A673 (cell line): ENCODE results near the gene RTCB. TPM values are rescaled to one million over a fixed set of nuclear protein-coding genes. Genes with fewer than 3 reads are reported as not detected.

Experiments
- BruUV-seq: library from RNA; stranded (reverse); fragments of 400-500 nt; replicated peaks from 2 replicates; lab custom pipeline; 2021; lab: Mats Ljungman, UMichigan
- CTCF ChIA-PET: fragments of 300-600 bp; sonication (Branson Sonifier 250); formaldehyde crosslinking; loops from one replicate; lab custom pipeline; 2022; ENCODE audit warnings: antibody characterized with exemption; lab: Charles Lee
- POLR2A ChIA-PET: fragments of 300-600 bp; sonication (Branson Sonifier 250); formaldehyde crosslinking; loops from one replicate; lab custom pipeline; 2022; ENCODE audit warnings: antibody characterized with exemption; ENCODE audit not compliant: low non-redundant PET; lab: Charles Lee
- DNase-seq: peaks from one replicate; pipeline ENCODE4 v3.0.0-alpha.2; 2015; ENCODE audit warnings: low spot score
- H3K27ac ChIP-seq: fragments of 200-600 bp; sonication (generic); 2 replicates; pipeline ENCODE4 v1.5.1; 2016; ENCODE audit warnings: mixed run types, low read depth, mild to moderate bottlenecking, mixed read lengths, antibody characterized with exemption, low read length; ENCODE audit not compliant: poor library complexity, severe bottlenecking
- H3K27me3 ChIP-seq: fragments of 200-600 bp; sonication (generic); replicated peaks from 2 replicates; pipeline ENCODE4 v1.6.1; 2017; ENCODE audit warnings: mixed run types, low read depth, mild to moderate bottlenecking, mixed read lengths, antibody characterized with exemption, low read length; ENCODE audit not compliant: insufficient read depth, poor library complexity
- H3K36me3 ChIP-seq: fragments of 200-600 bp; sonication (generic); 2 replicates; pipeline ENCODE4 v1.6.1; 2016; ENCODE audit warnings: mixed run types, mild to moderate bottlenecking, mixed read lengths, antibody characterized with exemption, low read length; ENCODE audit not compliant: insufficient read depth, poor library complexity, severe bottlenecking
- H3K4me1 ChIP-seq: fragments of 200-600 bp; sonication (generic); 2 replicates; pipeline ENCODE4 v1.6.1; 2017; ENCODE audit warnings: mixed run types, mild to moderate bottlenecking, mixed read lengths, antibody characterized with exemption, low read length; ENCODE audit not compliant: insufficient read depth, poor library complexity, severe bottlenecking
- H3K4me3 ChIP-seq: fragments of 200-600 bp; sonication (generic); 2 replicates; pipeline ENCODE4 v1.5.1; 2016; ENCODE audit warnings: low read depth, mixed run types, mild to moderate bottlenecking, mixed read lengths, low read length; ENCODE audit not compliant: poor library complexity, severe bottlenecking
- H3K9me3 ChIP-seq: fragments of 200-600 bp; sonication (generic); 2 replicates; pipeline ENCODE4 v1.6.1; 2016; ENCODE audit warnings: mixed run types, low read depth, mild to moderate bottlenecking, mixed read lengths, antibody characterized with exemption, low read length; ENCODE audit not compliant: poor library complexity, severe bottlenecking
- EZH2 ChIP-seq: fragments of 200-600 bp; sonication (generic); IDR thresholded peaks from 2 replicates; pipeline ENCODE4 v1.6.1; 2017; ENCODE audit warnings: borderline replicate concordance, low read depth, mild to moderate bottlenecking, mixed read lengths, antibody characterized with exemption, low read length; ENCODE audit not compliant: poor library complexity, severe bottlenecking
- intact Hi-C: fragments of 100-400 bp; cut with micrococcal nuclease; formaldehyde crosslinking; loops from one replicate; pipeline ENCODE4 v1.10.0; 2022; ENCODE audit not compliant: unreplicated experiment
- total RNA-seq: library from RNA; stranded (reverse); gene quantifications from 2 replicates; pipeline ENCODE4 v1.2.3, GENCODE V29; 2021
- TF ChIP-seq, protein P1 (sequence below): fragments of 300-800, 200-600 bp; sonication (generic); conservative IDR thresholded peaks from 2 replicates; pipeline ENCODE4 v1.5.1; 2017; ENCODE audit warnings: low read depth, mild to moderate bottlenecking, antibody characterized with exemption, low read length, moderate library complexity, mixed read lengths

RTCB gene
- total RNA-seq, 1 experiment from 2014 or later: 123 TPM

GRCh38 chr22:32414191-32414590 lies 2.1 kb upstream of the RTCB start:
- CTCF ChIA-PET: no interaction called here
- Histone ChIP-seq H3K36me3 (no peaks in the 10 kb centered on the region), H3K9me3 (no peaks in the 10 kb centered on the region), H3K4me3 (no peak overlapping the region), H3K27me3 (no peaks in the 10 kb centered on the region), H3K4me1 (peaks cover 15% of the 10 kb centered on the region), H3K27ac (no peak overlapping the region)
- no TSS peak for BruUV-seq
- intact Hi-C loops: no loop called here
- DNase-seq: no peak
- TF ChIP-seq, protein P1, sequence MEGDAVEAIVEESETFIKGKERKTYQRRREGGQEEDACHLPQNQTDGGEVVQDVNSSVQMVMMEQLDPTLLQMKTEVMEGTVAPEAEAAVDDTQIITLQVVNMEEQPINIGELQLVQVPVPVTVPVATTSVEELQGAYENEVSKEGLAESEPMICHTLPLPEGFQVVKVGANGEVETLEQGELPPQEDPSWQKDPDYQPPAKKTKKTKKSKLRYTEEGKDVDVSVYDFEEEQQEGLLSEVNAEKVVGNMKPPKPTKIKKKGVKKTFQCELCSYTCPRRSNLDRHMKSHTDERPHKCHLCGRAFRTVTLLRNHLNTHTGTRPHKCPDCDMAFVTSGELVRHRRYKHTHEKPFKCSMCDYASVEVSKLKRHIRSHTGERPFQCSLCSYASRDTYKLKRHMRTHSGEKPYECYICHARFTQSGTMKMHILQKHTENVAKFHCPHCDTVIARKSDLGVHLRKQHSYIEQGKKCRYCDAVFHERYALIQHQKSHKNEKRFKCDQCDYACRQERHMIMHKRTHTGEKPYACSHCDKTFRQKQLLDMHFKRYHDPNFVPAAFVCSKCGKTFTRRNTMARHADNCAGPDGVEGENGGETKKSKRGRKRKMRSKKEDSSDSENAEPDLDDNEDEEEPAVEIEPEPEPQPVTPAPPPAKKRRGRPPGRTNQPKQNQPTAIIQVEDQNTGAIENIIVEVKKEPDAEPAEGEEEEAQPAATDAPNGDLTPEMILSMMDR: no peak
- TF ChIP-seq EZH2: no peak
- POLR2A ChIA-PET: no interaction called here

DNA sequence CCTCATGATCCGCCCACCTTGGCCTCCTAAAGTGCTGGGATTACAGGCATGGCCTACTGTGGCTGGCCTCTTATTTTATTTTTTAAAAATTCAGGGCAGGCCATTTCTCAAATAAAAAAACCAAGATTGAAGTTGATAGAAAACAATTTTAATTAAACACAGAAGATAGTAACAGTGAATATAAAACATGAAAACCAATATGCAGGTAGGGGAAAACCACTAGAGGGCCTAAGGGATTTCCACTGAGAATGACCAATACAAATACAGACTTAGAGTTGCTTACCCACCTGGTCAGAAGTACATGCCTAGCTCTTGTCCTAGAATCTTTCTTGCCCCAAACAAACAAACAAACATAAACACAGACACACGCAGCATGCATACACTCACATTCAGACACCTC lies 1.7 kb upstream of the RTCB start:
- POLR2A ChIA-PET: no interaction called here
- Histone ChIP-seq H3K4me1 (peaks cover 15% of the 10 kb centered on the region), H3K27ac (no peak overlapping the region), H3K4me3 (no peak overlapping the region), H3K9me3 (no peaks in the 10 kb centered on the region), H3K36me3 (no peaks in the 10 kb centered on the region), H3K27me3 (no peaks in the 10 kb centered on the region)
- BruUV-seq: no TSS peak
- CTCF ChIA-PET: no interaction called here
- no peak for DNase-seq
- intact Hi-C loops: loop anchor here (2.0 kb wide), 1 partner anchor 61 kb away; the partner anchor contains the start of gene FBXO7
- TF ChIP-seq, protein P1: peak; percentile 43
- no peak for TF ChIP-seq EZH2

DNA sequence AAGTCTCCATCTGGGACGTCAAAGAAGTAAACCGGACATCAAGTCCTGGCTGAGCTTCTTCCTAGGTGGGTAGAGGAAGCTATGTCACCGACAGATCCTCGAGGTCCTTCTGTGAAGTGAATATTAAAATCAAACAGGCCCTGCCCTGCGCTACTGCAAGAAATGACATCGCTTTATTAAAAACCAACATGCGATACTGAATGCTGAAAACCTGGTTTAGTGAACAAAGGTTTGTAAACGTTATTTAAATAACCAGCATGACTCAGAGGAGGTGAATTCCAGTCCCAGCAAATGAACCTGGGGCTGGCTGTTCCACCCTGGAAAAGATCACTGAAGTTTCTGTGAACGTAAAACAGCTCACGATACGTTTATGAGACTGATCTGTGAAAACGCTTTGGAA lies 645 bp downstream of the RTCB start:
- POLR2A ChIA-PET: interaction anchor here (1.0 kb wide), 1 partner anchor 434 kb away, joined by 4 read pairs; no protein-coding TSS in a partner anchor
- Histone ChIP-seq H3K4me1 (peaks cover 14% of the 10 kb centered on the region), H3K27ac (peak overlapping the region; percentile 83), H3K27me3 (no peaks in the 10 kb centered on the region), H3K4me3 (peak overlapping the region; percentile 95), H3K36me3 (peaks cover 17% of the 10 kb centered on the region), H3K9me3 (no peaks in the 10 kb centered on the region)
- no peak for DNase-seq
- intact Hi-C loops: no loop called here
- no TSS peak for BruUV-seq
- no peak for TF ChIP-seq EZH2
- TF ChIP-seq, protein P1: no peak
- CTCF ChIA-PET: no interaction called here
